ENCODE data around the gene DDHD1. TPM values are rescaled to one million over a fixed set of nuclear protein-coding genes. Genes with fewer than 3 reads are reported as not detected.
"Not testable (repeated sequence)": the region's sequence is repeated elsewhere in the genome, so short reads cannot be mapped to it uniquely, and the experiment has no call there.

The DDHD1 gene
- total RNA-seq, 1 experiment from 2014 or later, result 10.6 TPM

DNA sequence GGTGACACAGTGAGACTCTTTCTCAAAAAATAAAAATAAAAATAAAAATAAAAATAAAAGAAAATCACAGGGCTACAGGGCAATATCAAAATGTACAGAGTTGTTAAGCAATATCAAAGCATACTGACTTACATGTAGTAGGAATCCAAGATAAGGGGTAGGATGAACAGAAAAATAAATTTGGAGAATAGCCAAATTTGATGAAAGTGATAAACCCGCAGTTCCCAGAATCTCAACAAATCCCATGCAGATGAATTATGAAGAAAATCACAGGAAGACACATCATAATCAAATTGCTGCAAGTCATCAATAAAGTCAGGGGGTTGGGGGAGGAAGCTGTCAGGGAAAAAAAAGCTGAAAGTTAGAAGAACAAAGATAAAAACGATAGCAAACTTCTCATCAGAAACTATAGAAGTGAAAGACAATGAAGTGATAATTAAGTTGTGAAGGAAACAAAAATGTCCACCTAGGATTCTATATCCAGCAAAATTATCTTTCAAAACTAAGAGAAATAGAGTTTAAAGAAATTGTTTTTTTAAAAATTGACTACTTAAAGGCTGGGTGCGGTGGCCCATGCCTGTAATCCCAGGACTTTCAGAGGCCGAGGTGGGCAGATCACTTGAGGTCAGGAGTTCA, 15.4 kb downstream of the DDHD1 start:
- Histone ChIP-seq H3K4me3 (ENCODE audit: low read depth in 2 of 2, low read length in 2 of 2) (no peak overlapping the region), H3K27me3 (ENCODE audit: control insufficient read depth, insufficient read depth, low read length) (no peaks in the 10 kb centered on the region), H3K27ac (ENCODE audit: low read length) (no peak overlapping the region), H3K9me3 (ENCODE audit: control insufficient read depth, insufficient read depth, low read depth, low read length) (peaks cover 21% of the 10 kb centered on the region; the same call in 1 of the 2 replicates), H3K36me3 (ENCODE audit: control insufficient read depth, insufficient read depth, low read length) (no peaks in the 10 kb centered on the region), H3K4me1 (ENCODE audit: control insufficient read depth, insufficient read depth, low read length) (no peaks in the 10 kb centered on the region)
- no TSS peak for BruUV-seq (replicated peaks)
- CTCF ChIA-PET, result no interaction called here
- intact Hi-C loops (cut with micrococcal nuclease; ENCODE audit: unreplicated experiment) (no loop called here), in situ Hi-C loops (cut with HindIII; ENCODE audit: low pct_unique_long_range_greater_than_20kb, low sequenced_read_pairs) (no loop called here)
- ATAC-seq (no peak), DNase-seq (ENCODE audit: low read depth, low spot score) (no peak)
- TF ChIP-seq, protein P1, sequence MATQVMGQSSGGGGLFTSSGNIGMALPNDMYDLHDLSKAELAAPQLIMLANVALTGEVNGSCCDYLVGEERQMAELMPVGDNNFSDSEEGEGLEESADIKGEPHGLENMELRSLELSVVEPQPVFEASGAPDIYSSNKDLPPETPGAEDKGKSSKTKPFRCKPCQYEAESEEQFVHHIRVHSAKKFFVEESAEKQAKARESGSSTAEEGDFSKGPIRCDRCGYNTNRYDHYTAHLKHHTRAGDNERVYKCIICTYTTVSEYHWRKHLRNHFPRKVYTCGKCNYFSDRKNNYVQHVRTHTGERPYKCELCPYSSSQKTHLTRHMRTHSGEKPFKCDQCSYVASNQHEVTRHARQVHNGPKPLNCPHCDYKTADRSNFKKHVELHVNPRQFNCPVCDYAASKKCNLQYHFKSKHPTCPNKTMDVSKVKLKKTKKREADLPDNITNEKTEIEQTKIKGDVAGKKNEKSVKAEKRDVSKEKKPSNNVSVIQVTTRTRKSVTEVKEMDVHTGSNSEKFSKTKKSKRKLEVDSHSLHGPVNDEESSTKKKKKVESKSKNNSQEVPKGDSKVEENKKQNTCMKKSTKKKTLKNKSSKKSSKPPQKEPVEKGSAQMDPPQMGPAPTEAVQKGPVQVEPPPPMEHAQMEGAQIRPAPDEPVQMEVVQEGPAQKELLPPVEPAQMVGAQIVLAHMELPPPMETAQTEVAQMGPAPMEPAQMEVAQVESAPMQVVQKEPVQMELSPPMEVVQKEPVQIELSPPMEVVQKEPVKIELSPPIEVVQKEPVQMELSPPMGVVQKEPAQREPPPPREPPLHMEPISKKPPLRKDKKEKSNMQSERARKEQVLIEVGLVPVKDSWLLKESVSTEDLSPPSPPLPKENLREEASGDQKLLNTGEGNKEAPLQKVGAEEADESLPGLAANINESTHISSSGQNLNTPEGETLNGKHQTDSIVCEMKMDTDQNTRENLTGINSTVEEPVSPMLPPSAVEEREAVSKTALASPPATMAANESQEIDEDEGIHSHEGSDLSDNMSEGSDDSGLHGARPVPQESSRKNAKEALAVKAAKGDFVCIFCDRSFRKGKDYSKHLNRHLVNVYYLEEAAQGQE (IDR thresholded peaks at IDR 0.05; ENCODE audit: insufficient read depth in 1 of 2, low read depth in 2 of 2, low read length in 1 of 2), result no peak
- TF ChIP-seq POLR2AphosphoS5 (IDR thresholded peaks at IDR 0.05; ENCODE audit: low read depth, low read length) (no peak), TCF7L2 (IDR thresholded peaks at IDR 0.05; ENCODE audit: low read depth, low read length) (no peak), SIN3A (IDR thresholded peaks at IDR 0.05; ENCODE audit: borderline replicate concordance, insufficient read depth, low read depth, low read length) (no peak), CTCF (IDR thresholded peaks at IDR 0.05) (no peak)
- POLR2A ChIA-PET, result no interaction called here

DNA sequence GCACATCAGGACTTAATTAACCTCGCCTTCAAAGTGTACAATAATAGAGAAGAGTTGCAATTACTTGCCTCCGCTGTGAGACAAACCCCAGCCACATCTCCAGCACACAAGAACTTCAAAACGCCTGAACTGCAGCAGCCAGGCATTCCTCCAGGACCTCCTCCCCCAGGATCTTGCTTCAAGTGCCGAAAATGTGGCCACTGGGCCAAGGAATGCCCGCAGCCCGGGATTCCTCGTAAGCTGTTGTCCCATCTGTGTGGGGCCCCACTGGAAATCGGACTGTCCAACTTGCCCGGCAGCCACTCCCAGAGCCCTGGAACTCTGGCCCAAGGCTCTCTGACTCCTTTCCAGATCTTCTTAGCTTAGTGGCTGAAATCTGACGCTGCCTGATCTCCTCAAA, 22.6 kb downstream of the DDHD1 start:
- intact Hi-C loops (cut with micrococcal nuclease; ENCODE audit: unreplicated experiment); POLR2A ChIA-PET; H3K27me3 ChIP-seq (ENCODE audit: control insufficient read depth, insufficient read depth, low read length); H3K4me3 ChIP-seq (ENCODE audit: low read depth in 2 of 2, low read length in 2 of 2); CTCF ChIA-PET; H3K27ac ChIP-seq (ENCODE audit: low read length); DNase-seq (ENCODE audit: low read depth, low spot score); H3K4me1 ChIP-seq (ENCODE audit: control insufficient read depth, insufficient read depth, low read length); H3K9me3 ChIP-seq (ENCODE audit: control insufficient read depth, insufficient read depth, low read depth, low read length); H3K36me3 ChIP-seq (ENCODE audit: control insufficient read depth, insufficient read depth, low read length); in situ Hi-C loops (cut with HindIII; ENCODE audit: low pct_unique_long_range_greater_than_20kb, low sequenced_read_pairs); BruUV-seq (replicated peaks); ATAC-seq: not testable (repeated sequence)

DNA sequence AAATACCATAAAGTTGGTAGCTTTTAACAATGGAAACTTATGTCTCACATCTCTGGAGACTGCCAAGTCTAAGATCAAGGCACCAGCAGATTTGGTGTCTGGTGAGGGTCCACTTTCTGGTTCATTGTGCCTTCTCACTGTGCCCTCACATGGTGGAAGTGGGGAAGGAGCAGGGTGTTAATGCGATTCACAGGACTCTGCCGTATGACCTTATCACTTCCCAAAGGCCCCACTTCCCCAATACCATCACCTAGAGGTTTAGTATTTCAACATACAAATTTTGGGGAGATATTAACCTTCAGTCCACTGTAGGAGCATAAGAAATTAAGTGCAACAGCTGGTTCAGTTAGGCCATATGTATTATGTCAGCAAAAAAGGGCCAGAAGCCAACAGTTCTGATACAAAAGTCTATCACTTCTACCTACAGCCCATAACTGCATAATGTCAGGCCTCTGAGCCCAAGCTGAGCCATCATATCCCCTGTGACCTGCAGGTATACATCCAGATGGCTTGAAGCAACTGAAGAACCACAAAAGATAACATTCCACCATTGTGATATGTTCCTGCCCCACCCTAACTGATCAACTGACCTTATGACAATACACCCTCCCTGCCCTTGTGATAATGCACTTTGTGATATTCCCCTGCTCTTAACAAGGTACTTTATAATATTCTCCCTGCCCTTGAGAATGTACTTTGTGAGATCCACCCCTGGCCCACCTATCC, 24.7 kb downstream of the DDHD1 start:
- H3K36me3 ChIP-seq (ENCODE audit: control insufficient read depth, insufficient read depth, low read length), result no peaks in the 10 kb centered on the region
- no peak overlapping the region for H3K4me3 ChIP-seq (ENCODE audit: low read depth in 2 of 2, low read length in 2 of 2)
- no peaks in the 10 kb centered on the region for H3K9me3 ChIP-seq (ENCODE audit: control insufficient read depth, insufficient read depth, low read depth, low read length)
- no peak overlapping the region for H3K27ac ChIP-seq (ENCODE audit: low read length)
- no peaks in the 10 kb centered on the region for H3K27me3 ChIP-seq (ENCODE audit: control insufficient read depth, insufficient read depth, low read length)
- TF ChIP-seq TCF7L2 (IDR thresholded peaks at IDR 0.05; ENCODE audit: low read depth, low read length), result no peak
- no peak for ATAC-seq
- intact Hi-C loops (cut with micrococcal nuclease; ENCODE audit: unreplicated experiment), result no loop called here
- no peak for DNase-seq (ENCODE audit: low read depth, low spot score)
- ChIA-PET POLR2A (no interaction called here), CTCF (no interaction called here)
- no TSS peak for BruUV-seq (replicated peaks)
- in situ Hi-C loops (cut with HindIII; ENCODE audit: low pct_unique_long_range_greater_than_20kb, low sequenced_read_pairs), result no loop called here
- H3K4me1 ChIP-seq (ENCODE audit: control insufficient read depth, insufficient read depth, low read length), result no peaks in the 10 kb centered on the region
